ENCODE data around the gene MDM2. TPM values are rescaled to one million over a fixed set of nuclear protein-coding genes. Genes with fewer than 3 reads are reported as not detected.

Gene MDM2
- polyA plus RNA-seq, 2 of the 4 experiments (the other 2 are of a cell fraction): 40.3 to 96.4 TPM

GRCh38 chr12:68771223-68771925, 36.6 kb upstream of the MDM2 start (continued):
- TF ChIP-seq USF2 (IDR thresholded peaks at IDR 0.05): no peak
- TF ChIP-seq JUN (IDR thresholded peaks at IDR 0.05): no peak
- TF ChIP-seq CTCF (IDR thresholded peaks at IDR 0.05): no peak
- TF ChIP-seq ELK1 (IDR thresholded peaks at IDR 0.05; ENCODE audit: low read depth, low read length): no peak
- TF ChIP-seq ZC3H11A (IDR thresholded peaks at IDR 0.05): no peak
- TF ChIP-seq RAD21 (conservative IDR thresholded peaks at IDR 0.05 in 1 of 2, IDR thresholded peaks at IDR 0.05 in 1 of 2): no peak

- Histone ChIP-seq H3K9me3 (no peaks in the 10 kb centered on the region), H3K4me2 (no peak overlapping the region), H3K4me1 (no peaks in the 10 kb centered on the region), H3K27ac (no peak overlapping the region), H3K4me3 (no peak overlapping the region)
- no peak for DNase-seq (ENCODE audit: low read depth in 1 of 2, low spot score in 1 of 2)
- TF ChIP-seq HOXB13 (CRISPR knock-in tag; IDR thresholded peaks at IDR 0.05; ENCODE audit: low read depth) (no peak), MAZ (IDR thresholded peaks at IDR 0.05; ENCODE audit: borderline replicate concordance, low read depth, low read length) (no peak), ATOH8 (CRISPR knock-in tag; IDR thresholded peaks at IDR 0.05; ENCODE audit: low read depth) (no peak), FOSL2 (IDR thresholded peaks at IDR 0.05) (no peak), FOSL2 (CRISPR knock-in tag; IDR thresholded peaks at IDR 0.05) (no peak), ESRRA (IDR thresholded peaks at IDR 0.05; ENCODE audit: borderline replicate concordance, low read length) (no peak), CEBPB (IDR thresholded peaks at IDR 0.05) (no peak), JUN (IDR thresholded peaks at IDR 0.05) (no peak), RNF2 (IDR thresholded peaks at IDR 0.05; ENCODE audit: borderline replicate concordance, low read depth) (no peak), NPAS2 (CRISPR knock-in tag; IDR thresholded peaks at IDR 0.05; ENCODE audit: borderline replicate concordance) (no peak), RFX5 (IDR thresholded peaks at IDR 0.05) (no peak), FOSB (CRISPR knock-in tag; IDR thresholded peaks at IDR 0.05) (no peak), TFCP2L1 (CRISPR knock-in tag; IDR thresholded peaks at IDR 0.05) (no peak), RAD21 (conservative IDR thresholded peaks at IDR 0.05 in 1 of 2, IDR thresholded peaks at IDR 0.05 in 1 of 2) (no peak), CBX2 (IDR thresholded peaks at IDR 0.05; ENCODE audit: borderline replicate concordance, low read depth) (no peak), TP53 (CRISPR knock-in tag; IDR thresholded peaks at IDR 0.05) (no peak), RCOR1 (IDR thresholded peaks at IDR 0.05; ENCODE audit: low read depth, low read length) (no peak), ZFP36 (IDR thresholded peaks at IDR 0.05; ENCODE audit: borderline replicate concordance, partially characterized antibody) (no peak), PHF8 (IDR thresholded peaks at IDR 0.05; ENCODE audit: borderline replicate concordance, low read depth) (no peak), ZNF302 (CRISPR knock-in tag; IDR thresholded peaks at IDR 0.05) (no peak)
- CTCF ChIA-PET: interaction anchor here (1.0 kb wide), 1 partner anchor 35 kb away, joined by 4 read pairs; the partner anchor contains the start of gene MDM2
- FAIRE-seq: no peak
- ATAC-seq: no peak
- POLR2A ChIA-PET: no interaction called here
- WGBS (ENCODE audit: missing lambda C conversion rate): 83% methylated on average over 8 of the region's 8 CpGs
Observed at GRCh38 chr12:68772714-68773113, 35.3 kb upstream of the MDM2 start.
